Activated CD8-positive, alpha-beta T cell treated with anti-CD3 and anti-CD28 coated beads for 36 hours (primary cell): ENCODE data around the gene CEP131. TPM values are rescaled to one million over a fixed set of nuclear protein-coding genes. Genes with fewer than 3 reads are reported as not detected.
A peak's percentile ranks its signal among the peaks of the same experiment; 100 is the strongest.

Experiments
- ATAC-seq: fragments of 200-7000 bp; cut with Tn5 transposase; one replicate; pipeline ENCODE4 v1.10.0; 2021; ENCODE audit warnings: mild to moderate bottlenecking, moderate library complexity
- CTCF ChIA-PET: fragments of 350-600 bp; sonication (Branson Sonifier 250); formaldehyde crosslinking; loops from one replicate; lab custom pipeline; 2021; ENCODE audit warnings: antibody characterized with exemption; lab: Charles Lee
- POLR2A ChIA-PET: fragments of 350-600 bp; sonication (Branson Sonifier 250); formaldehyde crosslinking; loops from one replicate; lab custom pipeline; 2021; ENCODE audit warnings: antibody characterized with exemption; lab: Charles Lee
- DNase-seq: peaks from one replicate; pipeline ENCODE4 v3.0.0-alpha.2; 2020
- H3K27ac Mint-ChIP-seq: one replicate; pipeline ENCODE4 v1.8.0; 2021; ENCODE audit warnings: mild to moderate bottlenecking, mixed read lengths
- H3K27me3 Mint-ChIP-seq: one replicate; pipeline ENCODE4 v1.8.0; 2021; ENCODE audit warnings: mixed read lengths
- H3K36me3 Mint-ChIP-seq: one replicate; pipeline ENCODE4 v1.8.0; 2021; ENCODE audit warnings: low read depth, mixed read lengths
- H3K4me1 Mint-ChIP-seq: one replicate; pipeline ENCODE4 v1.8.0; 2021; ENCODE audit warnings: low read depth, mixed read lengths
- H3K4me3 Mint-ChIP-seq: one replicate; pipeline ENCODE4 v1.8.0; 2021; ENCODE audit warnings: mild to moderate bottlenecking, moderate library complexity, mixed read lengths
- H3K9me3 Mint-ChIP-seq: one replicate; pipeline ENCODE4 v1.8.0; 2021; ENCODE audit warnings: mixed read lengths
- intact Hi-C: fragments of 100-400 bp; cut with micrococcal nuclease; formaldehyde crosslinking; loops from one replicate; pipeline ENCODE4 v1.10.0; 2022
- total RNA-seq, 2 experiments: library from RNA; stranded (reverse); gene quantifications; one replicate each; pipeline ENCODE4 v1.2.3, GENCODE V29; 2021
- TF ChIP-seq, protein P1 (sequence below): fragments of 200-600 bp; IDR thresholded peaks from one replicate; pipeline ENCODE4 v1.8.0; 2022; ENCODE audit warnings: antibody characterized with exemption, mild to moderate bottlenecking

Gene CEP131
- total RNA-seq, 2 experiments from 2014 or later: 7.9 to 10.9 TPM

DNA sequence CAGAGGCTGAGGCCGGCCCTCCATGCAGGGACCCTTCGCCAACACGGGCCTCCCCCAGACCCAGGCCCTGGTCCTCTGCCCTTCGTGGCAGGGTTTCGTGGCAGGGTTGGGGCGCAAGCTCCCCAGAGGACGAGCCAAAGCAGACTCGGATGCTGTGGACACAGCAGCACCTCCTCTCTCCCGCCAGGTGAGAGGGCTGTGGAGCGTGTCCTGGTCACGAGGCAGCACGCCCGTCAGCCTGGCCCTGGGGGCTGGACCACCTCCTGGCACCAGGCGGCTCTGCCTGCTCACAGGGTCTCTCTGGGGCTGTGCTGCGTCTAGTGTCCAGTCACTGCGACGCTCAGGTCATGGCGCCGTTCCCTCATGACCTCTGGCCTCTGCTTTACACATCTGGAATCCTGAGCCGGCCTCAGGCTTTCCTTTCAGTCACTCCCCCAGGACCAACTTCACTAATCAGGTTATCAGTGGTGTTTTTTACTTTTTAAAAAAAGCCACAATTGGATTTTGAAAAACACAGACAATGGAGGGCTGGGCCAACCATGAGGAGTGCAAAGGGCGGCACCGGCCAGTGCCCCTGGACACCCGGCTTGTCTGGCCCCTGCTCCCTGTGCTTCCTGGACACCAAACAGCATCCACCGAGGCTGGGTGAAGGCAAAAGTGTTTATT lies 21.7 kb upstream of the CEP131 start:
- intact Hi-C loops: loop anchor here (5.0 kb wide), 1 partner anchor 102 kb away; no protein-coding TSS in a partner anchor
- ChIA-PET POLR2A (interaction anchor here (1.1 kb wide), 1 partner anchor 292 kb away, joined by 4 read pairs; no protein-coding TSS in a partner anchor), CTCF (interaction anchor here (1.6 kb wide), 1 partner anchor 240 kb away, joined by 4 read pairs; no protein-coding TSS in a partner anchor)
- peaks cover 21% of the 10 kb centered on the region for H3K4me1 Mint-ChIP-seq
- ATAC-seq (no peak), DNase-seq (no peak)
- H3K9me3 Mint-ChIP-seq: no peaks in the 10 kb centered on the region
- no peaks in the 10 kb centered on the region for H3K27me3 Mint-ChIP-seq
- TF ChIP-seq, protein P1, sequence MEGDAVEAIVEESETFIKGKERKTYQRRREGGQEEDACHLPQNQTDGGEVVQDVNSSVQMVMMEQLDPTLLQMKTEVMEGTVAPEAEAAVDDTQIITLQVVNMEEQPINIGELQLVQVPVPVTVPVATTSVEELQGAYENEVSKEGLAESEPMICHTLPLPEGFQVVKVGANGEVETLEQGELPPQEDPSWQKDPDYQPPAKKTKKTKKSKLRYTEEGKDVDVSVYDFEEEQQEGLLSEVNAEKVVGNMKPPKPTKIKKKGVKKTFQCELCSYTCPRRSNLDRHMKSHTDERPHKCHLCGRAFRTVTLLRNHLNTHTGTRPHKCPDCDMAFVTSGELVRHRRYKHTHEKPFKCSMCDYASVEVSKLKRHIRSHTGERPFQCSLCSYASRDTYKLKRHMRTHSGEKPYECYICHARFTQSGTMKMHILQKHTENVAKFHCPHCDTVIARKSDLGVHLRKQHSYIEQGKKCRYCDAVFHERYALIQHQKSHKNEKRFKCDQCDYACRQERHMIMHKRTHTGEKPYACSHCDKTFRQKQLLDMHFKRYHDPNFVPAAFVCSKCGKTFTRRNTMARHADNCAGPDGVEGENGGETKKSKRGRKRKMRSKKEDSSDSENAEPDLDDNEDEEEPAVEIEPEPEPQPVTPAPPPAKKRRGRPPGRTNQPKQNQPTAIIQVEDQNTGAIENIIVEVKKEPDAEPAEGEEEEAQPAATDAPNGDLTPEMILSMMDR: no peak
- H3K27ac Mint-ChIP-seq: peak overlapping the region; percentile 20
- H3K4me3 Mint-ChIP-seq: no peak overlapping the region
- peaks cover 24% of the 10 kb centered on the region for H3K36me3 Mint-ChIP-seq

- no peaks in the 10 kb centered on the region for H3K27me3 Mint-ChIP-seq
- TF ChIP-seq, protein P1: no peak
- peaks cover 21% of the 10 kb centered on the region for H3K4me1 Mint-ChIP-seq
- no peaks in the 10 kb centered on the region for H3K9me3 Mint-ChIP-seq
- no peak for DNase-seq
- H3K27ac Mint-ChIP-seq: no peak overlapping the region
- ChIA-PET CTCF (no interaction called here), POLR2A (no interaction called here)
- H3K36me3 Mint-ChIP-seq: peaks cover 24% of the 10 kb centered on the region
- no peak for ATAC-seq
- intact Hi-C loops: loop anchor here (5.0 kb wide), 1 partner anchor 101 kb away; no protein-coding TSS in a partner anchor
- no peak overlapping the region for H3K4me3 Mint-ChIP-seq
Measured at GRCh38 chr17:81243333-81243664, 20.5 kb upstream of the CEP131 start.

GRCh38 chr17:81242421-81243332 lies 19.9 kb upstream of the CEP131 start:
- ATAC-seq (no peak), DNase-seq (no peak)
- H3K4me1 Mint-ChIP-seq: peaks cover 25% of the 10 kb centered on the region
- no peaks in the 10 kb centered on the region for H3K9me3 Mint-ChIP-seq
- intact Hi-C loops: loop anchor here (5.0 kb wide), 1 partner anchor 100 kb away; no protein-coding TSS in a partner anchor
- ChIA-PET CTCF (interaction anchor here (5.5 kb wide), 1 partner anchor 99 kb away, joined by 30 read pairs; no protein-coding TSS in a partner anchor), POLR2A (no interaction called here)
- no peaks in the 10 kb centered on the region for H3K27me3 Mint-ChIP-seq
- H3K4me3 Mint-ChIP-seq: no peak overlapping the region
- H3K27ac Mint-ChIP-seq: peak overlapping the region; percentile 25
- peaks cover 24% of the 10 kb centered on the region for H3K36me3 Mint-ChIP-seq
- TF ChIP-seq, protein P1: no peak

DNA sequence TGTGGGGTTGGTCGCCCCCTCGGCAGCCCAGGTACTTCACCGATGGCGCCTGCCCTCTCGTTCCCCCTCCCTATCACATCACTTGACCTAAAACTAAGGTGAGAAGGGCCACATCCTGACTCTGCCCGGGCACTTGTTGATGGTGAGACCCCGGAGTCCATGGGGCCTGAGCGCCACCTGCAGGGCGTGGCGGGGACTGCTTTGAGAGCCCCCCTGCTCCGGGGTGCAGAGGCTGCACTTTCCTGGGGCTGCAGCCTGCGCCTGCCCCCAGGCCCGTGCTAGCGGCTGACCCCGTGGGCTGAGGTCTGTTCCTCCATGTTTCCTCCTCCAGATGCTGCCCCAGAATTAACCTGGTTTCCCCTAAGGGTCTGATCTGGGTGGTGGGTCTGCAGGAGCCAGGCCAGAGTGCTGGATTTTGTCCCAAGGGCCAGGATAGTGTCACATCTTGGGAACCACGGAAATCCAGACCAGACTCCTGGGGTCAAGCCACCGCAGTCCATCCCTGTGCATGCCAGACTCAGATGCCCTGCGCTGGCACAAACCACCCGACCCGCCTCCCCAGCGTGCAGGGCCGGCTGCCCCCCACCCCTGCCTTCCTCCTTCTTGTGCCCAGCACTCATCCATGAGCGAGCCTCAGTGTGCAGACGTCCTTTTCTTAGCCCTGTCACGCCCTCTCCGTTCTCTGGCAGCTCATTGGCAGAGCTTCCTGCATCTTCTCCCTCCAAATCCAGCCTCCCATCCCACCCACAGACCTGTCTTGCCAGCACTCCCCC lies 19.1 kb upstream of the CEP131 start:
- H3K4me3 Mint-ChIP-seq: peak overlapping the region; percentile 95

More for the DNA sequence above, 19.1 kb upstream of the CEP131 start:
- Mint-ChIP-seq H3K36me3 (peaks cover 24% of the 10 kb centered on the region), H3K4me1 (peaks cover 31% of the 10 kb centered on the region), H3K9me3 (no peaks in the 10 kb centered on the region), H3K27me3 (no peaks in the 10 kb centered on the region), H3K27ac (peak overlapping the region; percentile 25)
- ChIA-PET POLR2A (interaction anchor here (5.0 kb wide), 1 partner anchor 16 kb away, joined by 26 read pairs; no protein-coding TSS in a partner anchor), CTCF (interaction anchor here (5.5 kb wide), 1 partner anchor 99 kb away, joined by 30 read pairs; no protein-coding TSS in a partner anchor)
- peak; percentile 86 for DNase-seq
- intact Hi-C loops: loop anchor here (5.0 kb wide), 1 partner anchor 100 kb away; no protein-coding TSS in a partner anchor
- TF ChIP-seq, protein P1: peak; percentile 92
- ATAC-seq: peak; percentile 21
